Left lung (tissue), 10 donors: ENCODE results near the gene FAM227B. TPM values are rescaled to one million over a fixed set of nuclear protein-coding genes. Genes with fewer than 3 reads are reported as not detected.

Experiments used
- ATAC-seq: fragments of 200-7000 bp; cut with Tn5 transposase; one replicate; pipeline ENCODE4 v1.9.1; 2020; ENCODE audit warnings: moderate library complexity
- DNase-seq, 4 donors: peaks; one replicate each; pipeline ENCODE4 v3.0.0-alpha.2; 2013 to 2020
- H3K27ac ChIP-seq, 2 donors: fragments of 200-600 bp; sonication (generic) in 1 of 2; one replicate each; pipeline versions ENCODE4 v1.5.0 to v1.8.0; 2020 to 2021
- H3K27me3 ChIP-seq, 2 donors: fragments of 200-600 bp; sonication (generic) in 1 of 2; one replicate each; pipeline versions ENCODE4 v1.5.0 to v1.8.0; 2020 to 2021
- H3K36me3 ChIP-seq, 2 donors: fragments of 200-600 bp; sonication (generic) in 1 of 2; one replicate each; pipeline versions ENCODE4 v1.5.0 to v1.8.0; 2020 to 2021
- H3K4me1 ChIP-seq, 2 donors: fragments of 200-600 bp; one replicate each; pipeline ENCODE4 v1.8.0; 2021
- H3K4me3 ChIP-seq, 2 donors: fragments of 200-600 bp; sonication (generic) in 1 of 2; one replicate each; pipeline versions ENCODE4 v1.5.0 to v1.8.0; 2020 to 2021; ENCODE audit warnings: mild to moderate bottlenecking in 1 of 2
- H3K9me3 ChIP-seq, 2 donors: fragments of 200-600 bp; sonication (generic) in 1 of 2; one replicate each; pipeline versions ENCODE4 v1.5.0 to v1.8.0; 2020 to 2021
- CTCF ChIP-seq, 2 donors: fragments of 200-600 bp; sonication (generic) in 1 of 2; IDR thresholded peaks; one replicate each; pipeline versions ENCODE4 v1.5.0 to v1.8.0; 2021; ENCODE audit warnings: antibody characterized with exemption in 2 of 2
- intact Hi-C, 2 donors: fragments of 100-400 bp; cut with DNase I; formaldehyde crosslinking; loops; one replicate each; pipeline versions ENCODE4 v1.11.2 to v1.14.2; 2022
- polyA plus RNA-seq, 6 donors: library from polyadenylated mRNA; unstranded; fragments of 120-200 nt; gene quantifications; one replicate each; pipeline ENCODE4 v1.2.1, GENCODE V29; 2013; ENCODE audit not compliant: insufficient read length in 6 of 6
- total RNA-seq, 2 donors: library from RNA; stranded (reverse); fragmentation: NEBNext Ultra II Directional; extraction: Animal tissue kit (Norgen Biotek cat#: 25700); gene quantifications; one replicate each; pipeline ENCODE4 v1.2.1, GENCODE V29; 2021
- donor health status: DM: no; HTN: yes; CAD: no.
- donor health status: DM: no; HTN: no; CAD: no.

FAM227B gene
- total and polyA plus RNA-seq, 8 donors = 2.3 to 17.2 (median 13.3) TPM

- no peaks in the 10 kb centered on the region for H3K4me1 ChIP-seq
- H3K4me3 ChIP-seq = no peak overlapping the region
- H3K36me3 ChIP-seq = peaks cover 0 to 7% of the 10 kb centered on the region in 2 donors
- peak; percentile 60 for ATAC-seq
- no peak for TF ChIP-seq CTCF (IDR thresholded peaks at IDR 0.05)
- intact Hi-C loops = no loop called here
- H3K9me3 ChIP-seq = no peaks in the 10 kb centered on the region
- H3K27me3 ChIP-seq = no peaks in the 10 kb centered on the region
- no peak overlapping the region for H3K27ac ChIP-seq
- no peak for DNase-seq
These were observed 292.7 kb downstream of the FAM227B start for GRCh38 chr15:49327927-49328326.

GRCh38 chr15:49323207-49323606 is 297.4 kb downstream of the FAM227B start:
- no peaks in the 10 kb centered on the region for H3K9me3 ChIP-seq
- peaks cover 0 to 29% of the 10 kb centered on the region in 2 donors for H3K36me3 ChIP-seq
- ATAC-seq (peak; percentile 82), DNase-seq (peak in 1 of 4 donors; percentile 11)
- intact Hi-C loops = no loop called here
- H3K4me3 ChIP-seq = no peak overlapping the region
- H3K27ac ChIP-seq = no peak overlapping the region
- TF ChIP-seq CTCF (IDR thresholded peaks at IDR 0.05) = no peak
- no peaks in the 10 kb centered on the region for H3K27me3 ChIP-seq
- H3K4me1 ChIP-seq = peaks cover 0 to 15% of the 10 kb centered on the region in 2 donors

- ATAC-seq (peak; percentile 63), DNase-seq (no peak)
- peaks cover 0 to 15% of the 10 kb centered on the region in 2 donors for H3K4me1 ChIP-seq
- H3K27ac ChIP-seq = peak overlapping the region; percentile 29 to 38
- no peak overlapping the region for H3K4me3 ChIP-seq
- peaks cover 0 to 29% of the 10 kb centered on the region in 2 donors for H3K36me3 ChIP-seq
- TF ChIP-seq CTCF (IDR thresholded peaks at IDR 0.05) = no peak
- H3K27me3 ChIP-seq = no peaks in the 10 kb centered on the region
- intact Hi-C loops = no loop called here
- H3K9me3 ChIP-seq = no peaks in the 10 kb centered on the region
These were observed 300.3 kb downstream of the FAM227B start for GRCh38 chr15:49320351-49320750.

- no peak for ATAC-seq
- no peak for DNase-seq
- H3K36me3 ChIP-seq = peaks cover 0 to 18% of the 10 kb centered on the region in 2 donors
- H3K9me3 ChIP-seq = no peaks in the 10 kb centered on the region
- H3K4me1 ChIP-seq = peaks cover 0 to 11% of the 10 kb centered on the region in 2 donors
- intact Hi-C loops = no loop called here
- H3K27me3 ChIP-seq = no peaks in the 10 kb centered on the region
- no peak overlapping the region for H3K4me3 ChIP-seq
- no peak overlapping the region for H3K27ac ChIP-seq
- no peak for TF ChIP-seq CTCF (IDR thresholded peaks at IDR 0.05)
These were observed 305.2 kb downstream of the FAM227B start for GRCh38 chr15:49315391-49315823.

- H3K27ac ChIP-seq = no peak overlapping the region
- no peak overlapping the region for H3K4me3 ChIP-seq
- H3K36me3 ChIP-seq = peaks cover 0 to 11% of the 10 kb centered on the region in 2 donors
- H3K4me1 ChIP-seq = peaks cover 0 to 4% of the 10 kb centered on the region in 2 donors
- H3K9me3 ChIP-seq = no peaks in the 10 kb centered on the region
- intact Hi-C loops = no loop called here
- peak in 1 of 4 donors; percentile 22 for DNase-seq
- H3K27me3 ChIP-seq = no peaks in the 10 kb centered on the region
- ATAC-seq = no peak
- no peak for TF ChIP-seq CTCF (IDR thresholded peaks at IDR 0.05)
These were observed 305.9 kb downstream of the FAM227B start for GRCh38 chr15:49314716-49315115.
